Mucosa of descending colon (tissue), 3 donors: ENCODE results near the gene MSH3. TPM values are rescaled to one million over a fixed set of nuclear protein-coding genes. Genes with fewer than 3 reads are reported as not detected.
"Not testable (repeated sequence)": the region's sequence is repeated elsewhere in the genome, so short reads cannot be mapped to it uniquely, and the experiment has no call there.

Source experiments
- ATAC-seq: fragments of 200-7000 bp; cut with Tn5 transposase; one replicate; pipeline ENCODE4 v1.9.1; 2020; ENCODE audit warnings: mild to moderate bottlenecking, moderate library complexity
- DNase-seq, 3 donors: peaks; one replicate each; pipeline ENCODE4 v3.0.0-alpha.2; 2020
- H3K36me3 ChIP-seq: fragments of 200-600 bp; one replicate; pipeline ENCODE4 v1.8.0; 2021; ENCODE audit warnings: low read depth, mild to moderate bottlenecking
- H3K4me1 ChIP-seq: fragments of 200-600 bp; one replicate; pipeline ENCODE4 v1.8.0; 2021; ENCODE audit warnings: low read depth, mild to moderate bottlenecking
- H3K4me3 ChIP-seq: fragments of 200-600 bp; one replicate; pipeline ENCODE4 v1.8.0; 2021; ENCODE audit warnings: mild to moderate bottlenecking
- H3K9me3 ChIP-seq: fragments of 200-600 bp; one replicate; pipeline ENCODE4 v1.8.0; 2021; ENCODE audit warnings: mild to moderate bottlenecking
- intact Hi-C, 2 donors: fragments of 100-400 bp; cut with DNase I in 1 of 2; cut with micrococcal nuclease in 1 of 2; formaldehyde crosslinking; loops; one replicate each; pipeline versions ENCODE4 v1.11.0 to v1.11.1; 2022; cut with DNase I, micrococcal nuclease
- total RNA-seq, 3 donors: library from RNA; stranded (reverse); fragmentation: NEBNext Ultra II Directional in 2 of 3; extraction: Animal tissue kit (Norgen Biotek cat#: 25700) in 2 of 3; gene quantifications; one replicate each; pipeline versions ENCODE4 v1.2.1 to v1.2.4, GENCODE V29; 2021 to 2023
- TF ChIP-seq, protein P1 (sequence below): fragments of 200-600 bp; IDR thresholded peaks from one replicate; pipeline ENCODE4 v1.8.0; 2022; ENCODE audit warnings: antibody characterized with exemption, mild to moderate bottlenecking
- donor health status: DM: no; HTN: no; CAD: no; lungs with moderate emphysema.
- donor health status: DM: no; HTN: no; CAD: no.
- donor health status: DM: no; HTN: yes; CAD: no.

Gene MSH3
- total RNA-seq, 3 donors from 2014 or later = 16.8 to 20.0 (median 17.1) TPM

DNA sequence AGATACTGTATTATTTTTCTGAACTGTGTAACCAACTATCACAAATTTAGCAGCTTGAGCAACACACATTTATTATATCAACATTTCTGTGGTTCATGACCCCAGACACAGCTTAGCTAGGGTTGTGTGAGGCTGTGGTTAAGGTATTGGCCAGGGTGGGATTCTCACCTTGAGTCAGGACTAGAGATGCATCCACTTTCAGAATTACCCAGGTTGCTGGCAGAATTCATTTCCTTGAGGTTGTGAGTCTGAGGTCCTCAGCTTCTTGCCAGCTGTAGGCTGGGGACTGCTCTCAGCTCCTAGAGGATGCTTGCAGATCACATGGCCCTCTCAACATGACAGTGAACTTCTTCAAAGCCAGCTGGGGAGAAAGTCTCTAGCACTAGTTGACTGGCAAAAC, 183.2 kb downstream of the MSH3 start:
- intact Hi-C loops = no loop called here
- Histone ChIP-seq H3K9me3 (no peaks in the 10 kb centered on the region), H3K36me3 (no peaks in the 10 kb centered on the region), H3K4me1 (no peaks in the 10 kb centered on the region), H3K4me3 (no peak overlapping the region)
- DNase-seq = no peak
- TF ChIP-seq, protein P1, sequence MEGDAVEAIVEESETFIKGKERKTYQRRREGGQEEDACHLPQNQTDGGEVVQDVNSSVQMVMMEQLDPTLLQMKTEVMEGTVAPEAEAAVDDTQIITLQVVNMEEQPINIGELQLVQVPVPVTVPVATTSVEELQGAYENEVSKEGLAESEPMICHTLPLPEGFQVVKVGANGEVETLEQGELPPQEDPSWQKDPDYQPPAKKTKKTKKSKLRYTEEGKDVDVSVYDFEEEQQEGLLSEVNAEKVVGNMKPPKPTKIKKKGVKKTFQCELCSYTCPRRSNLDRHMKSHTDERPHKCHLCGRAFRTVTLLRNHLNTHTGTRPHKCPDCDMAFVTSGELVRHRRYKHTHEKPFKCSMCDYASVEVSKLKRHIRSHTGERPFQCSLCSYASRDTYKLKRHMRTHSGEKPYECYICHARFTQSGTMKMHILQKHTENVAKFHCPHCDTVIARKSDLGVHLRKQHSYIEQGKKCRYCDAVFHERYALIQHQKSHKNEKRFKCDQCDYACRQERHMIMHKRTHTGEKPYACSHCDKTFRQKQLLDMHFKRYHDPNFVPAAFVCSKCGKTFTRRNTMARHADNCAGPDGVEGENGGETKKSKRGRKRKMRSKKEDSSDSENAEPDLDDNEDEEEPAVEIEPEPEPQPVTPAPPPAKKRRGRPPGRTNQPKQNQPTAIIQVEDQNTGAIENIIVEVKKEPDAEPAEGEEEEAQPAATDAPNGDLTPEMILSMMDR = no peak
- no peak for ATAC-seq

- H3K4me1 ChIP-seq, H3K4me3 ChIP-seq, H3K36me3 ChIP-seq, H3K9me3 ChIP-seq, ATAC-seq, DNase-seq, intact Hi-C loops: not testable (repeated sequence)
These were observed 186.8 kb downstream of the MSH3 start for GRCh38 chr5:80841026-80841797.

- peaks cover 13% of the 10 kb centered on the region for H3K9me3 ChIP-seq
- H3K4me3 ChIP-seq, intact Hi-C loops, ATAC-seq, H3K36me3 ChIP-seq, DNase-seq, H3K4me1 ChIP-seq: not testable (repeated sequence)
These were observed 192.0 kb downstream of the MSH3 start for GRCh38 chr5:80846422-80846821.

DNA sequence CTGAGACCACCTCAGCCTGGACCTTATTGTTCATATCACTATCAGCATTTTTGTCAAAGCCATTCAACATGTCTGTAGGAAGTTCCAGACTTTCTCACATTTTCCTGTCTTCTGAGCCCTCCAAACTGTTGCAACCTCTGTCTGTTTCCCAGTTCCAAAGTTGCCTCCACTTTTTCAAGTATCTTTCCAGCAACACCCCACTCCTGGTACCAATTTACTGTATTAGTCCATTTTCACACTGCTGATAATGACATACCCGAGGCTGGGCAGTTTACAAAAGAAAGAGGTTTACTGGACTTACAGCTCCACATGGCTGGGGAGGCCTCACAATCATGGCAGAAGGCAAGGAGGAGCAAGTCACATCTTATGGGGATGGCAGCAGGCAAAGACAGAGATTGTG, 195.7 kb downstream of the MSH3 start:
- H3K36me3 ChIP-seq, H3K4me3 ChIP-seq, DNase-seq, H3K4me1 ChIP-seq, ATAC-seq, intact Hi-C loops: not testable (repeated sequence)
- peaks cover 13% of the 10 kb centered on the region for H3K9me3 ChIP-seq

DNA sequence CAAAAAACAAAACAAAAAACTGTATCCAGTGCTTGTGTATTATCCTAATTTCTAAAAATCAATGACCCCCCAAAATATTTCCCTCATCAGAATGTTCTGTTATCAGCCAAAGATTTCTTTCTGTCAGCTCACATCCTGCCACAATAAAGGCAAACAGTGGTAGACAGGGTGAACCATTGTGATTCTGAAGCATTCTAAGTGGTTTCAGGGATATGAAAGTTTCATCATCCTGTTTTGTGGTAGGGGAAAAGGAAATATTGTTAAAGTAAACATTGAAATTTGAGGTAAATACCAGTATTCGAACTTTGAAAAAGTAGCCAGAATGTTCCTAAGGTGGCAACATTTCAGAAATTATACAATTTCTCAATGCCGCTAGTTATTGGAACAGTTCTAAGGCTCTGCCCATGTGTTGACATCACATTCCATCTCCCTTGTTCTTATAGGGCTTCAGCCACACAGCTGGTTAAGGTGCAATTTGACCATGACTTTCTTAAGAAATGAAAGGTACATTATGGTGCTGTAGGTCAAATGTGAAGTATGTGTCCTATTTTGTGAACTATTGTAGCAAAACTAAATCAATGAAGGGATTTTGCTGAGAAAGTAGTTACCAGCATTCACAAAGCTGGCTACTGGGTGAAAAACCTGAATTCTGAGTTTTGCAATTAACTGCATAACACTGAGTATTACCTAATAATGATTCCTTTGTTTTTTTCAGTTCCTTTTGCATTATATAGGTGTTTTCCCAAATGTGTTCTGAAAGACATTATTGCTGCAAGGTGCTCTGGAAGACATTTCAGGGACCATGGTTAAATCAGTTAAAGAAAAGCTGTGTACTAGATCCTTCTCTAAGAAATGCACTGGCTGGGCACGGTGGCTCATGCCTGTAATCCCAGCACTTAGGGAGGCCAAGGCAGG, 198.1 kb downstream of the MSH3 start:
- no peak for ATAC-seq
- no peaks in the 10 kb centered on the region for H3K36me3 ChIP-seq
- TF ChIP-seq, protein P1 = no peak

GRCh38 chr5:80853413-80853812, 199.0 kb downstream of the MSH3 start:
- TF ChIP-seq, protein P1 = no peak
- DNase-seq = no peak
- H3K4me3 ChIP-seq = no peak overlapping the region
- intact Hi-C loops = no loop called here
- no peaks in the 10 kb centered on the region for H3K36me3 ChIP-seq
- ATAC-seq = no peak
- peaks cover 13% of the 10 kb centered on the region for H3K9me3 ChIP-seq
- H3K4me1 ChIP-seq = no peaks in the 10 kb centered on the region

More for the DNA sequence above, 198.1 kb downstream of the MSH3 start:
- DNase-seq = no peak
- H3K4me3 ChIP-seq = no peak overlapping the region
- H3K4me1 ChIP-seq = no peaks in the 10 kb centered on the region
- H3K9me3 ChIP-seq = peaks cover 13% of the 10 kb centered on the region
- intact Hi-C loops = no loop called here

GRCh38 chr5:80854583-80854982, 200.1 kb downstream of the MSH3 start:
- Histone ChIP-seq H3K9me3 (peaks cover 7% of the 10 kb centered on the region), H3K4me1 (no peaks in the 10 kb centered on the region), H3K4me3 (no peak overlapping the region), H3K36me3 (no peaks in the 10 kb centered on the region)
- TF ChIP-seq, protein P1 = no peak
- intact Hi-C loops = no loop called here
- ATAC-seq (no peak), DNase-seq (no peak)
